Gastroesophageal sphincter (tissue), 4 donors: ENCODE results near the gene SRBD1. TPM values are rescaled to one million over a fixed set of nuclear protein-coding genes. Genes with fewer than 3 reads are reported as not detected.
A peak's percentile ranks its signal among the peaks of the same experiment; 100 is the strongest.

ENCODE experiments used
- ATAC-seq: fragments of 150-250 bp; one replicate; pipeline ENCODE4 v1.9.1; 2016; ENCODE audit warnings: mild to moderate bottlenecking, moderate library complexity
- H3K27ac ChIP-seq, 4 donors: fragments of 200-600 bp; sonication (generic) in 3 of 4; 1 replicate in 3 of 4; 2 replicates in 1 of 4; pipeline ENCODE4 v1.5.1; 2016 to 2019
- H3K27me3 ChIP-seq: fragments of 200-600 bp; sonication (generic); one replicate; pipeline ENCODE4 v1.5.1; 2019
- H3K36me3 ChIP-seq, 2 donors: fragments of 200-600 bp; sonication (generic); one replicate each; pipeline ENCODE4 v1.5.1; 2019; ENCODE audit warnings: control low read depth in 1 of 2
- H3K4me1 ChIP-seq, 3 donors: fragments of 200-600 bp; sonication (generic); 1 replicate in 2 of 3; 2 replicates in 1 of 3; pipeline ENCODE4 v1.5.1; 2016 to 2019; ENCODE audit warnings: control low read depth in 2 of 3
- H3K4me3 ChIP-seq, 2 donors: fragments of 200-600 bp; sonication (generic); one replicate each; pipeline ENCODE4 v1.5.1; 2019; ENCODE audit warnings: mild to moderate bottlenecking in 1 of 2, moderate library complexity in 1 of 2
- H3K9me3 ChIP-seq, 3 donors: fragments of 200-600 bp; sonication (generic); one replicate each; pipeline ENCODE4 v1.5.1; 2017 to 2019; ENCODE audit warnings: control low read depth in 2 of 3
- EP300 ChIP-seq: sonication (generic); formaldehyde crosslinking; IDR thresholded peaks from one replicate; pipeline ENCODE4 v1.6.1; 2017; ENCODE audit warnings: antibody characterized with exemption, mild to moderate bottlenecking
- POLR2A ChIP-seq, 2 donors: fragments of 450-650 bp; IDR thresholded peaks; one replicate each; pipeline ENCODE4 v1.6.1; 2017; ENCODE audit warnings: antibody characterized with exemption in 2 of 2, mild to moderate bottlenecking in 2 of 2, moderate library complexity in 1 of 2
- POLR2AphosphoS5 ChIP-seq: sonication (generic); formaldehyde crosslinking; IDR thresholded peaks from one replicate; pipeline ENCODE4 v1.6.1; 2017; ENCODE audit warnings: antibody characterized with exemption
- WGBS, 2 donors: methylation state at CpG; one replicate each; pipeline ENCODE4 v1.1.5; 2018; ENCODE audit warnings: low coverage in 1 of 2; 5-methylcytosine and 5-hydroxymethylcytosine counted together
- total RNA-seq, 4 donors: library from RNA; depleted of rRNA; stranded (reverse); fragments of >200 nt; gene quantifications; one replicate each; pipeline ENCODE4 v1.1.0, GENCODE V29; 2016
- TF ChIP-seq, protein P1 (sequence below), 4 experiments: fragments of 200-600 bp in 2 of 4; fragments of 450-650 bp in 2 of 4; sonication (generic) in 1 of 4; IDR thresholded peaks; one replicate each; pipeline ENCODE4 v1.5.1; 2017 to 2019; ENCODE audit warnings: antibody characterized with exemption in 4 of 4, mild to moderate bottlenecking in 2 of 4, moderate library complexity in 2 of 4

SRBD1 gene
- total RNA-seq, 4 donors from 2014 or later, result 7.7 to 16.7 (median 12.5) TPM

- no peaks in the 10 kb centered on the region for H3K27me3 ChIP-seq
- no peaks in the 10 kb centered on the region for H3K36me3 ChIP-seq
- TF ChIP-seq, protein P1, sequence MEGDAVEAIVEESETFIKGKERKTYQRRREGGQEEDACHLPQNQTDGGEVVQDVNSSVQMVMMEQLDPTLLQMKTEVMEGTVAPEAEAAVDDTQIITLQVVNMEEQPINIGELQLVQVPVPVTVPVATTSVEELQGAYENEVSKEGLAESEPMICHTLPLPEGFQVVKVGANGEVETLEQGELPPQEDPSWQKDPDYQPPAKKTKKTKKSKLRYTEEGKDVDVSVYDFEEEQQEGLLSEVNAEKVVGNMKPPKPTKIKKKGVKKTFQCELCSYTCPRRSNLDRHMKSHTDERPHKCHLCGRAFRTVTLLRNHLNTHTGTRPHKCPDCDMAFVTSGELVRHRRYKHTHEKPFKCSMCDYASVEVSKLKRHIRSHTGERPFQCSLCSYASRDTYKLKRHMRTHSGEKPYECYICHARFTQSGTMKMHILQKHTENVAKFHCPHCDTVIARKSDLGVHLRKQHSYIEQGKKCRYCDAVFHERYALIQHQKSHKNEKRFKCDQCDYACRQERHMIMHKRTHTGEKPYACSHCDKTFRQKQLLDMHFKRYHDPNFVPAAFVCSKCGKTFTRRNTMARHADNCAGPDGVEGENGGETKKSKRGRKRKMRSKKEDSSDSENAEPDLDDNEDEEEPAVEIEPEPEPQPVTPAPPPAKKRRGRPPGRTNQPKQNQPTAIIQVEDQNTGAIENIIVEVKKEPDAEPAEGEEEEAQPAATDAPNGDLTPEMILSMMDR (IDR thresholded peaks at IDR 0.05), result no peak
- TF ChIP-seq EP300 (no peak), POLR2AphosphoS5 (no peak), POLR2A (IDR thresholded peaks at IDR 0.05) (no peak)
- 64 to 73% methylated on average over 2 of the region's 2 CpGs for WGBS, 2 donors
- peak overlapping the region; percentile 32 to 97 (median 90) for H3K27ac ChIP-seq
- H3K4me3 ChIP-seq, result no peak overlapping the region
- no peak for ATAC-seq
- H3K4me1 ChIP-seq, result peaks cover 5 to 58% (median 18%) of the 10 kb centered on the region in 3 donors
- no peaks in the 10 kb centered on the region for H3K9me3 ChIP-seq
These were observed 1.2 kb upstream of the SRBD1 start for GRCh38 chr2:45612285-45612684.

- 2% methylated on average over 10 to 11 of the region's 23 CpGs for WGBS, 2 donors
- Histone ChIP-seq H3K9me3 (no peaks in the 10 kb centered on the region), H3K36me3 (no peaks in the 10 kb centered on the region), H3K27me3 (no peaks in the 10 kb centered on the region), H3K27ac (peak overlapping the region; percentile 87 to 97 (median 90)), H3K4me1 (peaks cover 5 to 54% (median 18%) of the 10 kb centered on the region in 3 donors), H3K4me3 (peak overlapping the region; percentile 69 to 96)
- TF ChIP-seq POLR2A (IDR thresholded peaks at IDR 0.05) (no peak), EP300 (no peak), POLR2AphosphoS5 (peak; percentile 13)
- TF ChIP-seq, protein P1 (IDR thresholded peaks at IDR 0.05), result peak in 1 of 4 experiments; percentile 51
- peak; percentile 55 for ATAC-seq
These were observed 617 bp downstream of the SRBD1 start for GRCh38 chr2:45610281-45611019.

GRCh38 chr2:45607701-45608100 is 3.4 kb downstream of the SRBD1 start:
- 63 to 78% methylated on average over 1 of the region's 1 CpG for WGBS, 2 donors
- H3K27ac ChIP-seq, result no peak overlapping the region

GRCh38 chr2:45606796-45607195 is 4.3 kb downstream of the SRBD1 start:
- no peak overlapping the region for H3K4me3 ChIP-seq
- peaks cover 2 to 18% (median 8%) of the 10 kb centered on the region in 3 donors for H3K4me1 ChIP-seq
- H3K27ac ChIP-seq, result no peak overlapping the region
- peaks cover 0 to 31% of the 10 kb centered on the region in 2 donors for H3K36me3 ChIP-seq
- WGBS, 2 donors, result 67 to 79% methylated on average over 1 of the region's 1 CpG
- TF ChIP-seq POLR2AphosphoS5, result no peak
- TF ChIP-seq, protein P1 (IDR thresholded peaks at IDR 0.05), result no peak
- TF ChIP-seq EP300, result no peak
- TF ChIP-seq POLR2A (IDR thresholded peaks at IDR 0.05), result no peak
- no peaks in the 10 kb centered on the region for H3K9me3 ChIP-seq
- no peaks in the 10 kb centered on the region for H3K27me3 ChIP-seq
- no peak for ATAC-seq

More at GRCh38 chr2:45607701-45608100, 3.4 kb downstream of the SRBD1 start:
- ATAC-seq, result no peak
- no peak overlapping the region for H3K4me3 ChIP-seq
- TF ChIP-seq, protein P1 (IDR thresholded peaks at IDR 0.05), result peak in 2 of 4 experiments; percentile 4 to 13
- TF ChIP-seq EP300, result no peak
- no peak for TF ChIP-seq POLR2AphosphoS5
- no peak for TF ChIP-seq POLR2A (IDR thresholded peaks at IDR 0.05)
- H3K36me3 ChIP-seq, result peaks cover 0 to 24% of the 10 kb centered on the region in 2 donors
- H3K4me1 ChIP-seq, result peaks cover 5 to 27% (median 15%) of the 10 kb centered on the region in 3 donors
- H3K9me3 ChIP-seq, result no peaks in the 10 kb centered on the region
- H3K27me3 ChIP-seq, result no peaks in the 10 kb centered on the region

DNA sequence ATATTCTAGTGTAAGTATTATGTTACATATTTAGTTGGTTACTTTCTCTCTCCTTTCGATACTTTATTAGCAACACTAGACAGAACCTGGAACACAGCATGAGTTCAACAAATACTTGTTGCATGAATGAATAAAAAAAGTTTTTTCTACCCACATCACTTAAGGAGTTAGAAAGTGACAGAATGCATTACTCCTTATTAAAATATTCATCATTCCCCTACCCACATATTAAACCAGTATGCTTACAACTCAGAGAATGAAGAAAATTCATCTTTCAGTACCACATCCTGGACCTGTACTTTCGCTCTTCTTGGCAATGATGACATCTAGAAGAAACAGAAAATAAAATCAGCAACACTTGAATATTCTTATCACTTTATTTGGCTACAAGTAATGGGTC is 6.0 kb downstream of the SRBD1 start:
- no peaks in the 10 kb centered on the region for H3K9me3 ChIP-seq
- 95 to 100% methylated on average over 2 of the region's 2 CpGs for WGBS, 2 donors
- peaks cover 0 to 9% (median 4%) of the 10 kb centered on the region in 3 donors for H3K4me1 ChIP-seq
- H3K27ac ChIP-seq, result no peak overlapping the region
- no peaks in the 10 kb centered on the region for H3K27me3 ChIP-seq
- no peak overlapping the region for H3K4me3 ChIP-seq
- ATAC-seq, result no peak
- TF ChIP-seq, protein P1 (IDR thresholded peaks at IDR 0.05), result no peak
- TF ChIP-seq POLR2AphosphoS5 (no peak), POLR2A (IDR thresholded peaks at IDR 0.05) (no peak), EP300 (no peak)
- H3K36me3 ChIP-seq, result peaks cover 0 to 48% of the 10 kb centered on the region in 2 donors
